Heart left ventricle (tissue), 13 donors: ENCODE measurements around the gene SPTLC3.
"Not testable (repeated sequence)": the region's sequence is repeated elsewhere in the genome, so short reads cannot be mapped to it uniquely, and the experiment has no call there.

ENCODE experiments used
- POLR2A ChIP-seq, 2 donors: fragments of 450-650 bp; IDR thresholded peaks; one replicate each; pipeline ENCODE4 v1.6.1; 2017; ENCODE audit warnings: antibody characterized with exemption in 2 of 2, mild to moderate bottlenecking in 2 of 2, moderate library complexity in 2 of 2
- TF ChIP-seq, protein P1 (sequence below), 12 donors: fragments of 200-600 bp; sonication (generic) in 4 of 12; IDR thresholded peaks; one replicate each; pipeline versions ENCODE4 v1.5.0 to v1.8.0; 2018 to 2022; ENCODE audit warnings: antibody characterized with exemption in 12 of 12, mild to moderate bottlenecking in 5 of 12
- donor health status: ischemic (EF 13 %, LVEDD 7.1; RV severe dilation, severe dysfunction).
- donor health status: DM: no; HTN: yes; CAD: no.
- donor health status: DM: no; HTN: no; CAD: no.
- donor health status: ischemic (EF 25% LVEDD 6.9; RV normal size, moderate dysfunction).
- donor health status: ischemic (EF 25% LVEDD 5.7; RV mildly dilated, moderate dysfunction).
- donor health status: ischemic (EF 35%, LVEDD 5.7; RV mildly dilated, moderate dysfunction).
- donor health status: nonischemic (EF 11% LVEDD 7.7; RV severe dilation, severe dysfunction).
- donor health status: DM: yes; HTN: yes; CAD: no.
- donor health status: PGD.
- donor health status: ischemic (EF 29% LVEDD 5.4; RV normal size, mild dysfunction).
- donor health status: nonischemic (EF 23%, LVEDD 6.1; RV moderate dilation, normal function).

DNA sequence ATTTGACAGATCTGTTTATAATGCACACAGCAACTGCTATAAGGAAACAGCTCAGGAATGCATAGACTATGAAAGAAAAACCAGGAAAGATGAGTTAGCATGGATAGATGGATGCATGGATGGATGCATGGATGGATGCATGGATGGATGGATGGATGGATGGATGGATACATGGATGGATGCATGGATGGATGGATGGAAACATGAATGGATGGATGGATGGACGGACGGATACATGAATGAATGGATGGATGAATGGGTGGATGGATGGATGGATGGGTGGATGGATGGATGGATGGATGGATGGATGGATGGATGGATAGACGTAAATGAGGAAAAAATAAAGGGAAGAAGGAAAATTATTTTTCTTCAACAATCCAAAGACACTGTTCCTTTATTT, 29.1 kb upstream of the SPTLC3 start:
- TF ChIP-seq, protein P1, sequence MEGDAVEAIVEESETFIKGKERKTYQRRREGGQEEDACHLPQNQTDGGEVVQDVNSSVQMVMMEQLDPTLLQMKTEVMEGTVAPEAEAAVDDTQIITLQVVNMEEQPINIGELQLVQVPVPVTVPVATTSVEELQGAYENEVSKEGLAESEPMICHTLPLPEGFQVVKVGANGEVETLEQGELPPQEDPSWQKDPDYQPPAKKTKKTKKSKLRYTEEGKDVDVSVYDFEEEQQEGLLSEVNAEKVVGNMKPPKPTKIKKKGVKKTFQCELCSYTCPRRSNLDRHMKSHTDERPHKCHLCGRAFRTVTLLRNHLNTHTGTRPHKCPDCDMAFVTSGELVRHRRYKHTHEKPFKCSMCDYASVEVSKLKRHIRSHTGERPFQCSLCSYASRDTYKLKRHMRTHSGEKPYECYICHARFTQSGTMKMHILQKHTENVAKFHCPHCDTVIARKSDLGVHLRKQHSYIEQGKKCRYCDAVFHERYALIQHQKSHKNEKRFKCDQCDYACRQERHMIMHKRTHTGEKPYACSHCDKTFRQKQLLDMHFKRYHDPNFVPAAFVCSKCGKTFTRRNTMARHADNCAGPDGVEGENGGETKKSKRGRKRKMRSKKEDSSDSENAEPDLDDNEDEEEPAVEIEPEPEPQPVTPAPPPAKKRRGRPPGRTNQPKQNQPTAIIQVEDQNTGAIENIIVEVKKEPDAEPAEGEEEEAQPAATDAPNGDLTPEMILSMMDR (IDR thresholded peaks at IDR 0.05): not testable (repeated sequence)
- TF ChIP-seq POLR2A (IDR thresholded peaks at IDR 0.05): not testable (repeated sequence)
